Cardiac fibroblast (primary cell): Measurements from ENCODE around the gene TREX2.

Experiments
- DNase-seq, 2 donors: peaks; one replicate each; pipeline versions ENCODE4 v3.0.0 to v3.0.0-alpha.2; 2010; ENCODE audit warnings: low read depth in 2 of 2
- H3K4me3 ChIP-seq, 2 donors: replicated peaks in 1 of 2; 1 replicate in 1 of 2; 2 replicates in 1 of 2; pipeline ENCODE4 v1.5.1; 2011; ENCODE audit warnings: low read depth in 2 of 2, low read length in 2 of 2, mild to moderate bottlenecking in 2 of 2, moderate library complexity in 1 of 2
- TF ChIP-seq, protein P1 (sequence below): IDR thresholded peaks from one replicate; pipeline ENCODE4 v1.5.1; 2011; ENCODE audit warnings: low read depth, mild to moderate bottlenecking, low read length, inconsistent platforms

TREX2 gene

DNA sequence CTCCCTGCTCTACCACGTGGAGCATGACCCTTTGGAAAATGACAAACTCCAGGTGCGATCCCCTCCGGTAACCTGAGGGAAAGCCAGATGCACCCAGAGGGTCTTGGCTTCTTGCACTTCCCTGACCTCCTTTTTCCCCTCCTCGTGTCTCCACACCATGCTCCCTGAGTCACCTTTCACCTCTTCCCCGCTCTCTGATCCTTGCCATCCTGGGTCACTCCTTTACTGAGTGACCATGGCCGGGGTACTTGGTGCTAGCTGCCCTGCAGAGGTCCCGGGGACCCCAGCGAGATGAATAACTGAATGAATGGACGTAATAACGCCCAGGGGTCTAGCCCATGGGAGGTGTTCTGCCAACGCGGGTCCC is 35.0 kb downstream of the TREX2 start:
- TF ChIP-seq, protein P1, sequence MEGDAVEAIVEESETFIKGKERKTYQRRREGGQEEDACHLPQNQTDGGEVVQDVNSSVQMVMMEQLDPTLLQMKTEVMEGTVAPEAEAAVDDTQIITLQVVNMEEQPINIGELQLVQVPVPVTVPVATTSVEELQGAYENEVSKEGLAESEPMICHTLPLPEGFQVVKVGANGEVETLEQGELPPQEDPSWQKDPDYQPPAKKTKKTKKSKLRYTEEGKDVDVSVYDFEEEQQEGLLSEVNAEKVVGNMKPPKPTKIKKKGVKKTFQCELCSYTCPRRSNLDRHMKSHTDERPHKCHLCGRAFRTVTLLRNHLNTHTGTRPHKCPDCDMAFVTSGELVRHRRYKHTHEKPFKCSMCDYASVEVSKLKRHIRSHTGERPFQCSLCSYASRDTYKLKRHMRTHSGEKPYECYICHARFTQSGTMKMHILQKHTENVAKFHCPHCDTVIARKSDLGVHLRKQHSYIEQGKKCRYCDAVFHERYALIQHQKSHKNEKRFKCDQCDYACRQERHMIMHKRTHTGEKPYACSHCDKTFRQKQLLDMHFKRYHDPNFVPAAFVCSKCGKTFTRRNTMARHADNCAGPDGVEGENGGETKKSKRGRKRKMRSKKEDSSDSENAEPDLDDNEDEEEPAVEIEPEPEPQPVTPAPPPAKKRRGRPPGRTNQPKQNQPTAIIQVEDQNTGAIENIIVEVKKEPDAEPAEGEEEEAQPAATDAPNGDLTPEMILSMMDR, result no peak
- H3K4me3 ChIP-seq, result no peak overlapping the region
- no peak for DNase-seq

DNA sequence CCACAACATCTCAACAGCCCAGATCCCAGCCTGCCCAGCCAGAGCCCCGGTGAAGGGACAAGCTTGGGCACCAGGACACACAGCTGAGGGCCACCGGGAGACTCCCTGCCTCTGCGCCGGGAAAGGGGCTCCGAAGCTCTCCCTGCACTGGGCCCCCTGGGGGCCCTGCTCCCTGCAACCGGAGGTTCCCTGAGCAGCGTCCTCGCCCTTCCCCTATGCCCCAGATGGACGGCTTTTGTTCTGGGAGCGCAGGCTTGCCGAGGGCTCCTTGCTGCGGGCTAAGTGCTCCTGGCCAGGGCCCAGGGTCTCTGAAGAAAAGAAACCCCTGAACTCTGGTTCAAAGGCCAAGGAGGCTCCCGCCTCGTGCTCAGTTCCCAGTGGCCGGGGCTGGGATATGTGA is 35.5 kb downstream of the TREX2 start:
- no peak overlapping the region for H3K4me3 ChIP-seq
- no peak for DNase-seq
- TF ChIP-seq, protein P1, result no peak

DNA sequence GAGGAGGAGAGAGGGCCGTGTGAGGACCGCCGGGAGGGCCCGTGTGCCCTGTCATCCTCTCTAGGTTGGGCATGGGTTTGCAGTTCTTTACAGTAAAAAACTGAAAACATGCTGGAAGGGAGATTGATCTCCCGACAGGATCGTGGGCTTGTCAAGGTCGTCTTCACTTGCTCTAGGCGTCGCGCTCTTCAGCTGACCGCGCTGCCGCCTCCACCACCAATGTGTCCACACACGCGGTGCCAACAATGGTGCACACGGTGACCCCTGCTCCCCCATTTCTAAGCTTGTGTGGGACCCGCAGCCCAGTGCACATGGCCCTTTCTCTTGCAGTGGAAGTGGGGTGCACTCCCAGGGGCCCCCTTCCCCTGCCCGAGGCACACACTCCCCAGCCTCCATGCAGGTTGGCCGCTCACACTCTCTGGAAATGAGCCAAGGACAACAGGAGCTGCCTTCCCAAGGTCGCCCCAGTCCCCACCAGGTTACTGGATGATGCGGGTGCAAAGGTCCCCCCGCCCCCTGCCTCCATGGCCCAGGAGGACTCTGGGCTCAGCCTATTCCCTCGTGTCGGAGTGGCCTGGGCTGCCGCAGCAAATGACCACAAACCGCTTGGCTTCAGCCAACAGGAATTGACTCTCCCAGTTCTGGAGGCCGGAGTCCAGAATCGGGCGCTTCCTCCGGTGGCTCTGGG is 36.3 kb downstream of the TREX2 start:
- no peak overlapping the region for H3K4me3 ChIP-seq
- no peak for DNase-seq
- TF ChIP-seq, protein P1, result no peak

DNA sequence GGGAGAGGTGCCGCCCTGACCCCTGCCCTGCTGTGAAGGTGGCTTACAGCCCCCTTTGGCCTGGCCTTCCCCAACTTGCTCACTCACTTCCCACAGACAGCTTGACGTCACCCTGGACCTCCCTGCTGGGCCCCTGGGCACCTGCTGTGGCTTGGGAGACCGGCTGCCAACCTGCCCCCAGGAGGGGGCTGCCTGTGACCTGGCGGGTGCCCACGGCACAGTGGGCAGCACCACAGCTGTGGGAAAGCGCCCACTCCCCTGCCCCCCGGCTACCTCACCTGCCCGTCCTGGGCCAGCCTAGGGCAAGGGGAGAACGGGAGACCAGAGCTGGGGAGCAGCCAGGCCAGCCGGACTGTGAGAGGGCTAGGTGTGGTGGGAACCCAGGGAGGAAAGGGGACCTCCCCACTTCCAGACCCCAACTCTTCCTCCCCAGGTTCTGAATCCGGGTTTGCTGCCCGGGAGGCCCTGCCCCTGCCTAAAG is 36.9 kb downstream of the TREX2 start:
- no peak overlapping the region for H3K4me3 ChIP-seq
- TF ChIP-seq, protein P1, result no peak
- no peak for DNase-seq

DNA sequence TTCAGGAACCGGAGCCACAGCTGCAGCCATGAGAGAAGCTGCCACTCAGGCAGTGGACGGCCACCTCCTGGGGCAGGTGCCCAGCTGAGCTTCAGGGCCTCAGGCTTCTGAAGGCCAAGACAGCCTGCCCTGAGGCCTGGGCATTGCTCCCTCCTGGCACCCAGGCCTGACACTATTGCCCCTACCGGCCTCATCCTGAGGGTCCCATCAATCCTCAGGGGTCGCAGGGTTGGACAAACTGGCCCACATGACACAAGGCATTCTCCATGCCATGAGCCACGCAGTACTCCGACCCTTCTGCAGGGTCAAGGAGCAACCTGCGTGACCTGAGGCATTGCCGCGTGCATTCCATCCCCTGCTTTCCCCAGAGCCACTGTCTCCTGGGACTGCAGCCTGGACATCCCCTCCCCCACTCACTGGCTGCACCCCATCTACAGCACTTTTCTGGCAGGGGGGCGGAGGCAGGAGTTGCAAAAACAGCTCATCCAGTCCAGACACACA is 37.6 kb downstream of the TREX2 start:
- DNase-seq, result no peak
- H3K4me3 ChIP-seq, result no peak overlapping the region
- TF ChIP-seq, protein P1, result no peak

DNA sequence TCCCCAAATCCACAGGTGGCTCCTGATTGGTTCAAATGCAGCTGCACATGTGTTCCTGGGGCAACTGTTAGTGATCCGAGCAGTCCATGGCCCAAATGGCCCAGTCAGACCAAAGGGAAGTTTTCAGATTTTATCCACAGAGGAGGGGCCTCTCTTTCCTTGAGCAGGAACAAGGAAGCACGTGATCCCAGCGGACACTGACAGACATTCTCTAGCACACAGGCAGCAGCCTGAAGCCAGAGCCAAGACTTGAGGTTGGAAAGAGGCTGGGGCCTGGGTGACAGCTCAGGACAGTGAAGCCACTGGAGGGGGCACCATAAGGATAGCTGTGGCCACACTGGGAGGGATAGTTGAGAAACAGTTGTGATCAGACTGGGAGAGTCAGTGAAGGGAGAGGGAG is 38.1 kb downstream of the TREX2 start:
- no peak overlapping the region for H3K4me3 ChIP-seq
- TF ChIP-seq, protein P1, result no peak
- DNase-seq, result no peak

DNA sequence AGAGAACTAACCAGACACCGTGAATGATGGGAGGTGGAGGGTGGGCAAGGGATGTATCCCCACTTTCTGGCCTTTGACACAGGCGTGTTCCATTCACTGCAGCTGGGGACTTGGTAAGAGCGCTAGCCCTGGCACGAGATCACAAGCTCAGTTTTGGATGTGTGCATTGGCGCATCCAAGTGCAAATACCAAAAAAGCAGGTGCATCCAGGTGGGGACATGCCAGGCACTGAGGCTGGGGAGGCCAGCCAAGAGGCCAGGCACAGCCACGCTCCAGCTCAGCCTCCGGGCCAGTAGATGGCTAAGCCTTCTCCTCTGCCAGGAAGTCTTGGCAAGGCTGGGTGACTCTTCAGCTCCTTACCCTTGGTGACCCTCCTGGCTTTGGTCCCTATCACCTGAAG is 39.0 kb downstream of the TREX2 start:
- DNase-seq, result no peak
- TF ChIP-seq, protein P1, result no peak

More for the DNA sequence above, 39.0 kb downstream of the TREX2 start:
- H3K4me3 ChIP-seq, result no peak overlapping the region
